Measurements from ENCODE around the gene DRAM2.

DRAM2 gene

DNA sequence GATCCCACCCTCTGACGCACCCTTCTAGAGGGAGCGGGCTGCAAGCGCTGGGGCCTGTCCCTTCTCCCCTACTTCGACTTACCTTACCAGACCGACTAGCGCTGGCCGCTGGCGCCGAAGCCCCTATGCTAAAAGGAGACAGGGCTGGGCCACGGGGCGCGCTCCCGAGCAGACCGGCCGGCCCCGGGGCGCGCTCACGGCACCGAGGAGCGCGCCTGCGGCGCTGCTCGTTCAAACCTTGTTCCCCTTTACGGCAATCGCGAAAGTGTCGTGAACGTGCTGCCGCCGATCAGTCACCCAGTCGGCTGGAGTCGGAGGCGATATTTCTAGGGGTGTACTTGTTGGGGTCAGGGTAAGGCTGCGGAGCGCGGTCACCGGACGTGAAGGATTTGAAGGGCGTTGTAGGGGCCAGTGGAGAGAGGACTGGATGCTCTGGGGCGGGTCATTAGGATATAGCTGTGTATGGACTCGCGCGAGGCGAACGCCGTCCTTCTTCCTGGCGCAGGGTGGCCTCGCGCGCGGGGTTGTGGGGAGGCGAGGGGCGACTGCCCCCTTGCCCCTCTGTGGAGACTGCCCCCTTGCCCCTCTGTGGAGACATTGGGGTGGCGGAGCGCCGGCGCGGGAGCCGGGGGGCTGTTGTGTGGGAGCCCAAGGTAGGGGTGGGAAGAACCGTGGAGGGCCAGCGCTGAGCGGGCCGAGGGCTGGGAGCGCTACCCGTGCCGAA, at the start of gene DRAM2, which contains the start of gene CEPT1:
DRAM2 (minus strand) TSS at position 138 of the 724 bp plus-strand sequence. CDS start 8,539 bp downstream, outside the sequence.
CEPT1 (plus strand) TSS at position 268 of the 724 bp plus-strand sequence. CDS start 7,492 bp downstream, outside the sequence.
- peak; percentile 59 to 80 for DNase-seq

DNA sequence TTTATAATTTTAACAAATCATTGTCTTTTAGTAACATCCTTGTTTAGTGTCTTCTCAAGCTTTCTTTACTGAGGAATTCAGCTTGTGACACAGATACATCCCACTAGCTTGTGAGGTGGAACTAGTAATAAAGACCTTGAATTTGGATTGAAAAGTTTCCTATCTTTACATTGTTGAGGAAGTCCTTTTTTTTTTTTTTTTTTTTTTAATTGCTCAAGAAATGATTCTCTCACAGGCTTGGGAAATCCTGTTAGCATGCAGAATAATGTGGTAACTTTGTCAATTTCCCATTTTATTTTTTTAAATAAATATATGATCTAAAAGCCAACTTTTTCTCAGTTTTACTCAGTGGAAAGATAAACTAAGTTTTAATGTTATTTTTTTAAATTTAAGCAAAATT, 44.8 kb upstream of the DRAM2 start:
- DNase-seq = no peak

DNA sequence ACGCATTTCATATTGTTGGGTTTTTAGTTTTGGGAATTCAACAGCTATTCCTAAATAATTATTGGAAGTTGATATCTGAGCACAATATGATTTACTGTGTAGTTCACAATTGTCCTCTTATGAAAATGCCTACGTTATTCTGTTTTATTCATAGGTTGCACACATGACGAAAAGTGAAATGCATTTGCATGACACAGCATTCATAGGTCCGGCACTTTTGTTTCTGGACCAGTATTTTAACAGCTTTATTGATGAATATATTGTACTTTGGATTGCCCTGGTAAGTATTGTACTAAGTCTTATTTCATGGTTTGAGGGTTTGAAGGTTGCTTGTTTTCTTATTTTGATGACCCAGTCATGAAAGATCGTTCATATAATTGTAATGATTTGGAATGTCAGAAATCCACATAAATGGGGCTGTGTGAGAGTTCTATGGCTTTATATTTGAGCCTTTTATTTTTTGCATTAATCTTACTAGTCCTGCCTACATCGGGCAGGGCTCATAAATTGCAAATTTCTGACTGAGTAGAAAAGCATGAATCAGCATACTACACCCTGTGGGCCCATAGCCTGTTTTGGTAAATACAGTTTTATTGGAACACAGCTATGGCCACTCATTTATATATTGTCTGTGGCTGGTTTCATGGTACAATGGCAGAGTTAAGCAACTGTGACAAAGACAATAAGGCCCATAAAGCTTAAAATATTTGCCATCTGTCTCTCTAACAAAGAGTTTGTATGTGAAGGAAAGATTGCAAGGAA, 43.6 kb upstream of the DRAM2 start:
- DNase-seq = no peak

DNA sequence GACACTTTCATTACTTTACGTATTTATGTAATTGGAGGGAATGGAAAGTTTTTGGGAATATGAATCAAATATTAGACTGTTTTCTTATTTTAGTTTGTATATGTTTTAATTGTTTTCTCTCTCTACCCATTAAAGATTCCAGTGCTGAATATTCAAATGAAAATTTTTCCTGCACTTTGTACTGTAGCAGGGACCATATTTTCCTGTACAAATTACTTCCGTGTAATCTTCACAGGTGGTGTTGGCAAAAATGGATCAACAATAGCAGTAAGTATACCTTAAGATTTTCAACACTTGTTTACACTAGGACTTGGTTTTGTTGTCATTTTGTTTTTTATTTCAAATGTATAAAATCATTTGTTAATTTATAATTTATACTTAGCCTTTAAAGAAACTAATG, 42.2 kb upstream of the DRAM2 start:
- no peak for DNase-seq

DNA sequence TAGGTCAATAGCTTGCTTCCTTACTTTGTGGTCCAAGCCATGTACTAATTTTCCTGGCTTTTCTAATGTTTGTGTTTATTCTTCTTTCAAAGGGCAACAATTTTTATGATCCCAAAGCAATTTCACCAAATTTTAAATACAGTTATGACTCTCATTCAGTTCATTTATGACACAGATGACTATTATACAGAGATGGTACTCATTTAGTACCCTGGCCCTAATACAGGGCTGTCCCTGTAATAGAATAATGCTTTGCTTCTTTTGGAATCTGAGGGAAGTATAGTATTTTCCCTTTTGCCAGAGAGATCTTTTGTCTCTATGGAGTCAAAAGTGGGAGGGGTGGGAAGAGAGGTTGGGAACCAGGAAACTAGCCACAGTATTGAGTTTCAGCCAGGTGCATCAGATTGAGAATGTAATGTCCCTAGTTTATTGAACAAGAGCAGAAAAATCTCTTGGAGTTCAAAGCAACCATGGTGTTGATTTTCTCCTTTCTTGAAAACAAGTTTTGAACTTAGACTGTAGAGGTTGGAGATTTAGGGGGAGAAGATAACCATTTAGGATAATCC, 40.2 kb upstream of the DRAM2 start:
- no peak for DNase-seq

DNA sequence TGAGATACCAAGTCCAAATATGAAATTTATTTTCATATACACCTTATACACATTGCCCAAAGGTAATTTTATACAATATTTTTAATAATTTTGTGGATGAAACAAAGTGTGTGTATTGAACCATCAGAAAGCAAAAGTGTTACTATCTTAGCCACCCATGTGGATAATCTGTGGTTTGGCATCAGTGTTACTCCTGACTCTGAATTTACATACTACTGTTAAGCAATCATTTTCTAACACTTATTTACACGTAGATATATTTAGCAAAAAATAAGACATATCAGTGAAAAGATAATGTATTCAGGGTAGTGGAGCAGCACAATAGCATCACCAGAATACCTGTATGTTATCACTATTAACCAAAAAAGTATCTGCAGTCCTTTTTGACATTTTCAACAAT, 36.8 kb upstream of the DRAM2 start:
- DNase-seq = no peak

DNA sequence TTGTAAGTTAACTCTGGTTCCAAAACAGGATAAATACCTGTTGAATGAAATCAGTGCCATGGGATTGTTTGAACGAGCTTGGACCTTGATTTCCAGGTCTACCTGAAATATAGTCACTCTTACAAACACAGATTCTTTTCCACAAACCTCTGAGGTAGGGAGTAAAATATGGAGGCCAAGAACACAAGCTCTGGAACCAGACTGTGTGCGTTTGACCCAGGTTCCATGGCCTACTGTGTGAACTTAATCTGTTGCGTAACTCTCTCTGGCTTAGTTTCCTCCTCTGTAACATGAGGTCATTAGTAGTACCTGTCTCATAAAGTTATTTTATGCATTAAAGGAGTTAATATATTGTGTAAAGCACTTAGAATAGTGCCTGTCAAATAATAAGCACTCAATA, 35.5 kb upstream of the DRAM2 start:
- no peak for DNase-seq

DNA sequence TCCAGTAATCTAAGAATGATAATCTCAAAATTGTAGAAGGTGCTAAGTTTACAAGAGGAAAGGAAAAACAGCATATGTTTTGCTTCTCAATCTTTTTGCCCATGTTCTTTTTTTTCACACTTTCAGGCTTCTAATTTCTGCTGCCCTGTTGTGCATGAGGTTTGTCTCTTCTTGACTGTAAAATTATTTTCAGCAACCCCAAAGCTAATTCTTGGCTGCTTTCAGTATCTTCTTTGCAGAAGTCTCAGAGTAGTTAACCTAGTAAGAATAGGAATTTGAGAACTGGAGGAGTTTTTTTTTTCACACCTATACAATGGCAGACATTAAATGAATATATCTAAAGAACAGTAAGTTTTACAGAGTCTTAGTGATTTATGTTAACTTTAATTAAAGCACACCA, 34.2 kb upstream of the DRAM2 start:
- DNase-seq = no peak

DNA sequence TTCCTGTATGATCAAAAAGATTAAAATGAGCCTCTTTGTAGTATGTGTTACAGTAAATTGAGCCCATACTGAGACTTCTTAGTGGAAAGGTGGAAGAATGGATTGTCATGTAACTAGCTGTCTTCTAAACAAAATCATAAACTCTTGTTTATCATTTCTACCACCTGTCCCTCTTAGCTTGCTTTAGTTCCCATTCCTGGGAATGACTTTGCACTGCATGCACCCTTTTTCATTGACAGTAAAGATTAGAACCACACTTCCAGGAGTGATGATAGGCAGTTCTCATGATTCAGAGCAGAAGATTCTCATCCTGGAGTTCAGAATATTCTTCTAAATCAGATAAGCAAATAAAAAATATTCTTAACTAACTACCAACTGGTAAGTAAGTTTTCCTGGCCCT, 32.6 kb upstream of the DRAM2 start:
- DNase-seq = no peak

DNA sequence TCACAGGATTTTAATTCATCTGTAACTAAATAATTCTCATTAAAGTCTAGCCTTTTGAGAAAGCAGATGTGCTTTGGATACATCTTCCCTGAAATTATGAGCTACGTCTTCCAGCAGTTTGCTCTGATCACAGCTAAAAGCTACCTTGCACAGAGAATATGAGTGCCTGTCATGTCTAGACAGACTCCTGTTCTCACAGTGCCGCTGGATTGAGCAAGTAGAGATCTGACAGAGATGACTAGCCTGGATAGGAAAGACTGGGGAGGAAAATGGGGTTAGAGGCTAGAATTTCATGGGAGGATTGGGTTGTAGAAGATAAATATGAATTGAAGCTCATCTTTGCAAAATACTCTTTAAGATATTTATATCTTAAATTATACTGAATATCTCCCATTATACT, 24.3 kb upstream of the DRAM2 start:
- DNase-seq = no peak

DNA sequence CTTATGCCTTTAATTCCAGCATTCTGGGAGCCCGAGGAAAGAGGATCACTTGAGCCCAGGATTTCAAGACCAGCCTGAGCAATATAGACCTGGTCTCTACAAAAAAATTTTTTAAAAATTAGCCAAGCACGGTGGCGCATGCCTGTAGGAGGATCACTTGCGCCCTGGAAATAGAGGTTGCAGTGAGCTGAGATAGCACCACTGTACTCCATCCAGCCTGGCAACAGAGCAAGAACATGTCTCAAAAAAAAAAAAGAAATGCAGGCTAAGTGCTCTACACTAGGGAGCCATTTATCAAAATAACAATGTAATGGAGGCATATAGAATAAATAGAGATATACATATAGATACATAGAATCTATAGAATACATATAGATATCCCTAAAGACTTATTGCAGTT, 23.5 kb upstream of the DRAM2 start:
- DNase-seq = no peak

DNA sequence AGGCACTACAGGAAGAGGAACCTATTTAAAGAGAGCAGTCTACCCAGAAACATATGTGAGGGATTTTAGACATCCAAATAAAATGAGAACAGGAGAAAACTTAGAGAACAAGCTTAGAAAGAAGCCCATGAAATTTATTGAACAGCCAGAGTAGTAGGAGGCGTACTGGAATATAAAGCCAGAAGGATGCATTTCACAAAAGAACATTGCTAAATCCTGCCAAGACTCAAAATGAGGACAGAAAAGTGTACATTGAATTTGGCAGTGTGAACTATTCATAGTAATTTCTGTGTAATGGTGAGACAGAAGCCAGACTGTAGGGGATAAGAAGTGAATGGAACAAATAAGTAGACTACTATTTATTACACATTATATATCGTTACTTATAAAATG, 22.6 kb upstream of the DRAM2 start:
- DNase-seq = no peak

DNA sequence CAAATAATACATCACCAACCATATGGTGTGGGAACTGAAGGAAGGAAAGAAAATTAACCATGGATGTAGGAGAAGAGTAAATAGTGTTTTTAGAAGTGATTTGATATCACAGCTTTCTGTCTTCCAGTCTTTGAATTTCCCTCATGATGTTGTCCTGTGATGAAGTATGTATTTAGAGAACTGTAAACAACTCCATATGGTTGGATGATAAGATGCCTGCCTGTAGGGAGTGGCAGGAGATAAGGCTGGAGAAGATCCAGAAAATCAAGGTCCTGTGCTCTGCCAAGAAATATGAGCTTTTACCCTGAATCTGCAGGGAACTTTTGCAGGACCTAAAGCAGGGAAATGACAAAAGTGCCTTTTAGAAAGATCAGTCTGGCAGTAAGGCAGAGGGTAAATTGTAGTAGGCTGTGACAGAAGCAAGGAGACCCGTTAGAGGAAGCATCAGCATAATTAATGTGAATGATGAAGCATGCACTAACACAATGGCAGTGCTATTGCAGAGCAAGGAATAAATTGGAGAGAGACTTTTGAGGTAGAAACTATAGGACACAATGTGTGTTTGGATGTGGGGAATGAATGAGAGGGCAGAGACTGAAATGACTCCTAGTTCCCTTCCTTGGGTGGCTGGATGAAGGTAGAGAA, 22.1 kb upstream of the DRAM2 start:
- DNase-seq = no peak

DNA sequence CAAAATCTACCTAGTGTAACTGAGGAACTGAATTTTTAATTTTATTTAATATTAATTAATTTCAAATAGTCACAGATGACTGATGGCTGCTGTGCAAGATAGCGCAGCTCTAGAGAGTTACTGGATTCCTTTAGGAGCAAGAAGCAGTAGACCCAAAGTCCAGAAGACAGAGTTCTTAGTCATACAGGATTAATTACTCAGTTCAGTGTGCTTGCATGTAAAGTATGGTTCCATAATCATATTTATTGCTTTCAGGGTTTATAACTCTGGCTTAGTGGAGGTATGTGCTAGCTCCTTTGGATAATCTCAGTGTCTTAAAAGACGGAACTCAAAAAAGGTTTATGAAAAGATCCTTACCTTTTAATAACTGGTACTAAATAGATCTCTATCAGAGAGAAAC, 17.5 kb upstream of the DRAM2 start:
- no peak for DNase-seq

DNA sequence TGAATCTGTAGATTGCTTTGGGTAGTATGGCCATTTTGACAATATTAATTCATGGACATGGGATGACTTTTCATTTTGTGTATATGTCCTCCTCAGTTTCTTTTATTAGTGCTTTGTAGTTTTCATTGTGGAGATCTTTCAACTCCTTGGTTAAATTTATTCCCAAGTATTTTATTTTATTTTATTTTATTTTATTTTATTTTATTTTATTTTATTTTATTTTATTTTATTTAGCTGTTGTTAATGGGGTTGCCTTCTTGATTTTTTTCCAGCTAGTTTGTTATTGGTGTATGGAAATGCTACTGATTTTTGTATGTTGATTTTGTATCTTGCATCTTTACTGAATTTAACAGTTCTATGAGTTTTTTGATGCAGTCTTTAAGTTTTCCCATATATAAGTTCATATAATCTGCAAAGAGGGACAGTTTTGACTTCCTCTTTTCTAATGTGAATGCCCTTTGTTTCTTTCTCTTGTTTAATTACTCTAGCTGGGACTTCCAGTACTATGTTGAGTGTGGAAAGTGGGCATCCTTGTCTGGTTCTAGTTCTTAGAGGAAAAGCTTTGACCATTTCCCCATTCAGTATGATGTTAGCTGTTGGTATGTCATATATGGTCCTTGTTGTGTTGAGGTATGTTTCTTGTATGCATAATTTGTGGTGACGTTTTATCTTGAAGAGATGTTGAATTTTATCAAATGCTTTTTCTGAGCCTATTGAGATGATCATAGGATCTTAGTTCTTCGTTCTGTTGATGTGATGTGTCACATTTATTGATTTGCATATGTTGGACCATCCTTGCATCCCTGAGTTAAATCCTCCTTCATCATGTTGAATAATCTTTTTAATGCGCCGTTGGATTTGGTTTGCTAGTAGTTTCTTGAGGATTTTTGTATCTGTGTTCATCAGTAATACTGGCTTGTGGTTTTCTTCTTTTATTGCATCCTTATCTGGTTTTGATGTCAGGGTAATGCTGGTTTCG, 14.4 kb upstream of the DRAM2 start:
- DNase-seq = no peak

DNA sequence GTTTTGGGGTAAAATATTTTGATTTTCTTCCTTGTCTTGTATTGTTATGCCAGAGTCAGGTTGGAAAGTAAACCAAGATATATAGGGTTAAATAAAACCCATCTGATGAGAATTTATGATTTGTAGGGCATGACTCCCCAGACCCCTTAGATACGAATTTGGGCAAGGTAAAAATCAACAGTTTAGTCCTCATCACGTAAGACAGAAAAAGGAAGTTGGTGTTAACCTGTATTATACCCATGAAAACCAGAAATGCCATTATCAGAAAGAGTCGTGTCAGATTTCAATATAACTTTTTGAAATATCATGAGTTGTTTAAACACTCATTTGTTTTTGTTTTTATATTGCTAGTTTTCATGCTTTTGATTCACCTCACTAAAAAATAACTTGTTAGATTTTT, 11.9 kb upstream of the DRAM2 start:
- DNase-seq = no peak

DNA sequence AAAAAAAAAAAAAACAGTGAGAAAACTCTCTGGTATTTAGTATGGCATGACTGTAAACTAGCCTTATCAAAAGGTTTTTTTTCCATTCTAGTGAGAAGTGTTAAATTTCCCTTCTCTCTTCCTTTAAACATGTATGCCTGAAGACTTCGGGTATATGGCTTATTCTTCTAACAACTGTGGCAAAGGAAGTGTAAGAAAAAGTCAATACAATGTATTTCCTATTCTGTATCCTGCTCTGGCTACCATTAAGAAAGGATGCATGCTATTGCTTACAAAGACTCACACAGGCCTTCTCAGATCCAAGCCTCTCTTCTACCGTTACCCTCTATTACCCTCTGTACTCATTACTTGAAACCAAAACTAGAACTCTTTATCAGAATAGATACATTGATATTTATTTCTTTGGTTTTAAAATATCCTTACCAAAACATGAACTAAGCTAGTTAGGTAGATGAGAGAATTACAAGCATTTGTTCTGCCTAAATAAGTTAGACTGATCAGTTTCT, 8.5 kb upstream of the DRAM2 start:
- DNase-seq = no peak

DNA sequence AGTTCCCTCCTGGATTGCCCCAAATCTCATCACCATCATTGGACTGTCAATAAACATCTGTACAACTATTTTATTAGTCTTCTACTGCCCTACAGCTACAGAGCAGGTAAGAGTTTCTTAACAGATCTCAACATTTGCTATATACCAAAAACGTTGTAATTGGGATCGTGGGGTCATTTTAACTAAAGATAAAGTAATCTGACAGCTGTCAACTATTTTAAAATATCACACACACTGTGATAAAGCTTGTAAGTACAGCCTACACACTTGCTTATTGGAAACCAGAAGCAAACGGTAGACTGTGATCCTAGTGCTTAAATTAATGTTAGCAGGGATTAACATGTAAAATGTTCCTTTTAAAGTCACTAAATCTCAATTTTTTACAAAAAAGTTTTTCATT, 8.1 kb upstream of the DRAM2 start:
- DNase-seq = no peak

DNA sequence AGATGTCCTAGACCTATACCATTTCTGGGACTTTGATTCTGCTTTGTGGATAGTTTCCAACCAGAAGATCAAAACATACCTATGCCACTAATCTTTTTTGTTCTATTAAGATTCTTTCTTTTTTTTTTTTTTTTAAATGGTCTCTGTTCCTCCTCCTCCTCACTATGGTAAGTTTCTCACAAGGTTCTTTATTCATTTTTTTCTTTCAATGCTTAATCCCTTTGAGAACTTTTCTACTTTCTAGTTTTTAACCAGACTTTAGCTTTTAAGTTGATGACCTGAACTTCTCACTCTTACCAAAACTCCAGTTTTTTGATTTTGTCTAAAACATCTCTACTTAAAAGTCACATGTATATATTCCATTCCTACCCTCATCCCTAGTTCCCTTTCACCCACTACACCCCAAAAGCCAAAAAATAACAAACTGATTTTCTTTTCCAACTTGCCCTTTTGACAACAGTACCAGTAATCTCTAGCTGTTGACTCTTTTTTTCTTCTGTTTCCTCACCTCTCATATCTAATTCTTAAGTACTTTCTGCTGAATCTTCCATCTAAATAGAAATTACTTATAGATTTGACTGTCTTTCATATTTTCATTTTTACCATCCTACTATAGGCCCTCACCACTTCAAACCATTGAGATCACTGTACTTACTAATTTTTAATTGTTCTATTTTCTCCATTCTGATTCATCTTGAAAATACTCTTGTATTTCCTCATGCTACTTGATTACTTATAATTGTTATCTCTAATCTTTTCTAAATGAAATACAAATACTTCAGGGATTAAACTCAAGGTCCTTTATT, 6.3 kb upstream of the DRAM2 start:
- DNase-seq = no peak

DNA sequence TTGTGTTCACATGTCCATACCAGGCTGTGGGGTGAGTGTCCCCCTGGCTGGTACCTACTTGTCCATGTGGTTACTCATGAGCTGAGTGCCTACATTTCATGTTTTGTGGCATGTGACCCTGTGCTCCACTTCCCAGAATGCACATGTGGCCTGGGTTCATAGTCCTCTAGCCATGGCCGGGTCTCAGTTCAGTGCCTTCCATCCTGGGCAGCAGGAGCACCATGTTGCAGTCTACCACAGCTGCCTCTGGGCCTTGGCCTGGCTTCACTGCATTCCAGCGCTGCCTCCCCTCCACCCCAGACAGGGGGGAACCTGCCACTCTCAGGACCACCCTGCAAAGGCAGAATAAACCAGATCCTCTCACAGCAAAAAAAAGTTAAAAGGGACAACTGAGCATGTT, 5.6 kb upstream of the DRAM2 start:
- no peak for DNase-seq

DNA sequence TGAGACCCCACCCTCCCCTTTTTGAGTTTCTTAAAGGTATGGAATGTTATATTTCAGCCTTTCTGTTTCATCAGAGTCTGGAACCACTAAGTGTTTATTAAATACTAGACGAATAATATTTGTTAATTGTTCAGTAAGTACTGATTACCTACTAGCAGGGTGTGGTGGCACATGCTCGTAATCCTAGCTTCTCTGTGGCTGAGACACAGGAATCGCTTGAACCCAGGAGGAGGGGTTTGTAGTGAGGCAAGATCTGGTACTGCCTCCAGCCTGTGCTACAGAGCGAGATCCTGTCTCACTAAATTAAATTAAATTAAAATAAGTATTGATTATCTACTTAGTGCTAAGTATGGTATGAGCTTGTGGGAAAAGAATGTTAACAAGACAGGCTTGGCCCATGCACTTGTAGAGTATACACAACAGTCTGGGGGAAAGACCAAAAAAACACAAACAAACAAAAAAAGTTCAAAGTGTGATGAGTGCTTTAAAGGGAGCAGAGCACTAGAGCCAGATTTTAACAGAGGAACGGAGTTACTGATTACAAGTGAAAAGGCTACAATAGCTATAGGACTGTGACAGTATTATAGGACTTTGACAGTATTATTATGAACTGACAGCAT, 2.6 kb upstream of the DRAM2 start:
- no peak for DNase-seq
